ENCODE measurements around the gene TET1. TPM values are rescaled to one million over a fixed set of nuclear protein-coding genes. Genes with fewer than 3 reads are reported as not detected.
A peak's percentile ranks its signal among the peaks of the same experiment; 100 is the strongest.

The TET1 gene
- total and polyA plus RNA-seq, 9 of the 15 experiments (the other 6 are each of a cell fraction or from before 2014, with no cell fraction given), result 2.6 to 21.3 (median 11.6) TPM

GRCh38 chr10:68562661-68563570, 2.8 kb downstream of the TET1 start (continued):
- TF ChIP-seq DNMT1 (IDR thresholded peaks at IDR 0.05), result 0 out of 2 replicates have a peak, but pooled peaks have one; percentile 75
- TF ChIP-seq BCLAF1 (IDR thresholded peaks at IDR 0.05; ENCODE audit: borderline replicate concordance in 1 of 2, control insufficient read depth in 1 of 2, low read depth in 2 of 2, low read length in 1 of 2), result 0 out of 4 replicates have a peak, but pooled peaks of 1 of the 2 experiments have one; percentile 39
- no peak for TF ChIP-seq PTBP1 (IDR thresholded peaks at IDR 0.05; ENCODE audit: low read depth, low read length)
- 0 out of 2 replicates have a peak, but pooled peaks have one; percentile 75 for TF ChIP-seq GTF2E2 (tag; IDR thresholded peaks at IDR 0.05)
- peak; percentile 62; the same call in 1 of the 2 replicates for TF ChIP-seq ZKSCAN8 (CRISPR knock-in tag; IDR thresholded peaks at IDR 0.05)
- TF ChIP-seq TRIM28 (IDR thresholded peaks at IDR 0.05), result peak; percentile 65; the same call in 1 of the 2 replicates
- peak; percentile 95 for TF ChIP-seq ZNF512 (tag; IDR thresholded peaks at IDR 0.05)
- peak; percentile 72; the same call in 1 of the 2 replicates for TF ChIP-seq MIER1 (IDR thresholded peaks at IDR 0.05; ENCODE audit: low read depth)
- TF ChIP-seq ZBTB5 (IDR thresholded peaks at IDR 0.05), result peak; percentile 66; the same call in 1 of the 2 replicates
- peak; percentile 43; the same call in 1 of the 2 replicates for TF ChIP-seq GABPA (tag; conservative IDR thresholded peaks at IDR 0.05; ENCODE audit: low read depth)
- peak; percentile 20; the same call in 1 of the 2 replicates for TF ChIP-seq CBFA2T2 (conservative IDR thresholded peaks at IDR 0.05)
- TF ChIP-seq ZNF175 (CRISPR knock-in tag; IDR thresholded peaks at IDR 0.05; ENCODE audit: low read depth), result no peak
- TF ChIP-seq FOSL1 (tag; conservative IDR thresholded peaks at IDR 0.05), result no peak; the same call in 1 of the 2 replicates
- TF ChIP-seq NCOA4 (IDR thresholded peaks at IDR 0.05; ENCODE audit: partially characterized antibody), result peak; percentile 83
- peak; percentile 36; the same call in 1 of the 2 replicates for TF ChIP-seq SNIP1 (IDR thresholded peaks at IDR 0.05; ENCODE audit: low read depth)
- TF ChIP-seq PHB2 (IDR thresholded peaks at IDR 0.05; ENCODE audit: low read depth), result peak; percentile 78; the same call in 1 of the 2 replicates
- TF ChIP-seq CHD2 (IDR thresholded peaks at IDR 0.05; ENCODE audit: low read depth, low read length), result 0 out of 2 replicates have a peak, but pooled peaks have one; percentile 44
- TF ChIP-seq ARHGAP35 (IDR thresholded peaks at IDR 0.05; ENCODE audit: partially characterized antibody), result peak; percentile 67
- 0 out of 2 replicates have a peak, but pooled peaks have one; percentile 5 for TF ChIP-seq KLF6 (CRISPR knock-in tag; IDR thresholded peaks at IDR 0.05; ENCODE audit: borderline replicate concordance)
- peak; percentile 95 for TF ChIP-seq NFRKB (IDR thresholded peaks at IDR 0.05; ENCODE audit: low read depth)
- peak; percentile 48 to 60 for TF ChIP-seq FOXK2 (conservative IDR thresholded peaks at IDR 0.05 in 1 of 2, IDR thresholded peaks at IDR 0.05 in 1 of 2; ENCODE audit: low read depth in 2 of 2)

All from K562 (cell line).